ENCODE results near the gene IARS2. TPM values are rescaled to one million over a fixed set of nuclear protein-coding genes. Genes with fewer than 3 reads are reported as not detected.

Gene IARS2
- 10 to 100 TPM; 47.5 to 53.8 TPM for total RNA-seq

DNA sequence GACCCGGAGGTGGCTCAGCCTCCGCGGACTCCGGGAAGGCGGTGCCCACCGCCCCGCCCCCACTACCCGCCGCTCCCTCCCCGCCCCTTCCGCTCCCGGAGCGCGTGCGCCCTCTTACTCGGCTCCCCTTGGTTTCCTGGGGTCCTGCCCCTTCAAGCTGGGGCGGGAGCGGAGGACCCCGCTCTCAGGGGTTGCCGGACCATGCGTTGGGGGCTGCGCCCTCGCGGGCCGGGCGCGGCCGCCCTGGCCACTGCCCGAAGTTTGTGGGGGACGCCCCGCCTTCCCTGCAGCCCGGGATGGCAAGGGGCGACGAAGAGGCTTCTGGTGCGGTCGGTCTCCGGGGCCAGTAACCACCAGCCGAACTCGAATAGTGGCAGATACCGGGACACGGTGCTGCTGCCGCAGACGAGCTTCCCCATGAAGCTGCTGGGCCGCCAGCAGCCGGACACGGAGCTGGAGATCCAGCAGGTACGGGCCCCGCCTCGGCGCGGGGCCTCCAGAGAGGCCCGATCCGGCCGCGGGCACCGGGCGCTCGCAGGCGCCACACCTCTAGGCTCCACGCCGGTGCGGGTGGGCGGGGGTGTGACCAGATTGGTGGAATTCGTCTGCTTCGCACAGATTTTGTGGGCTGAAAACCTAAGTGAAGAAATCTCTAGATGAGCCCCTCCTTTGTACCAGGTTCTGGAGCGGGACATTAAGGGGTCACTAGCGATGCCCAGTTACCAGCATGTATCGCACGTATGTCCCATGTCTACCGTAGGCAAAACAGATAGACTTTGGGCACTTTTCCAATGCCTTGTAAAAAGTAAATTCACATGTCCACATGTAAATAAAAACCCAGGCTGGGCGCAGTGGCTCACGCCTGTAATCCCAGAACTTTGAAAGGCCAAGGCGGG, at the start of gene IARS2:
Gene IARS2 (plus strand): TSS at position 117 of the 896 bp plus-strand sequence. CDS start 85 bp downstream, at position 202.
- peak; percentile 93 for DNase-seq (ENCODE audit: low spot score)
- Mint-ChIP-seq H3K27ac (peak within 1 kb of the TSS in 1 of 2 donors; percentile 25), H3K4me3 (peak within 1 kb of the TSS; percentile 58), H3K4me1 (ENCODE audit: low read depth in 2 of 2) (peaks cover 14 to 16% of the 10 kb centered on the region in 2 donors), H3K9me3 (no peaks in the 10 kb centered on the region), H3K36me3 (peaks cover 11% of the 10 kb centered on the region), H3K27me3 (no peaks in the 10 kb centered on the region)
- peak; percentile 92 to 93 for ATAC-seq

DNA sequence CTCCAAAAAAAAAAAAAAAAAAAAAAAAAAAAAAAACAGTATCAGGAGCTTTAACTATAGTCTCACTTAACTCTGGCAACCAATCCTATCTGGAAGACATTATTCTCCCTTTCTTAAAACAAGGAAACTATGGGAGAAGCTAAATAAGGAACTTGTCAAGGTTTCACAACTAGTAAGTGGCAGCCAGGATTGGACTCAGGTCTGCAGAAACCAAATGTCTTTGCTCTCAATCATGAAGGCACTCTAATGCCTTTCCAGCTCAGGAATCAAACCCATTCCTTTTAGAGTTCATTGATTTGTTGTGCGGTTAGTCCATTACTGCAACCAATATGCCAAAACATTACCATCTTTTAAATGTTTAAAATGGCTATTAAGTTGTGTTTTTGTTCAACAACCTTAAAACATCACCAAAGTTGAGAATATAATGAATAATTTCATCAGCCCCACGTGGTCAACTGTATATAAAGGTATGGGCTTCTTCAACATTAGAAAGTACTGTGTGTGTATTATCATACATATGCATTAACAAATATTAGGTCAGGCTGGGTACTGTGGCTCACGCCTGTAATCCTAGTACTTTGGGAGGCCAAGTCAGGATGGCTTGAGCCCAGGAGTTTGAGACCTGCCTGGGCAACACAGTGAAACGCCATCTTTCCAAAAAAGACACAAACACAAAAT, 49.1 kb upstream of the IARS2 start:
- Mint-ChIP-seq H3K4me1 (ENCODE audit: low read depth in 2 of 2) (peaks cover 17 to 26% of the 10 kb centered on the region in 2 donors), H3K9me3 (no peaks in the 10 kb centered on the region), H3K36me3 (peaks cover 5% of the 10 kb centered on the region), H3K4me3 (peak overlapping the region; percentile 97), H3K27ac (peak overlapping the region; percentile 86 to 94), H3K27me3 (no peaks in the 10 kb centered on the region)
- ATAC-seq (no peak), DNase-seq (ENCODE audit: low spot score) (no peak)

DNA sequence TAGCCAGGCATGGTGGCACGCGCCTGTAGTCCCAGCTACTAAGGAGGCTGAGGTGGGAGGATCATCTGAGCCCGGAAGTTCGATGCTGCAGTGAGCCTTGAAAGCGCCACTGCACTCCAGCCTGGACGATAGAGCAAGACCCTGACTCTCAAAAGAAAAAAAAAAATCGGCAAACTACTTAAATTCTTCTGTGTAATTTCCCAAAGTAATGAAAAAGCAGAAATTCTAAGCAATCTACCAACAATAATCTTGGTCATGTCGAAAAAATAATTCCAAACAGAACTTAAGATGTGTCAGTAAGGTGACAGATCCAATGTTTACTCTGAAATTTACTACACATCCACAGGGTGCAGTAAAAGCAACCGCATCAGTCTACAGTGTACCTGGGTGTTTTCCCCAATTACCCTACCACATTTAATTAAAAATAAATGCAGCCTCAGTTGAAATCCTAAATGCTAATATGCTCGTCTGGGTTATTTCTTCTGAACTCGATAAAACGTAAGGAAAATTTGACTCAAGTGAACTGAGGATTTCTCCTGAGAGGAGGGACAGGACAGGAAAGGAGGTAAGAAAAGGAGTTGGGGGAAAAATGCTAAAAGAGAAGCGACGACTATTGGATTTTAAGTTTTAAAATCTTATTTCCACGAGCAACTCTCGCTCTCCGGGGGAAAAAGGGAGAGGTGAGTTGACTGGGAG, 48.4 kb upstream of the IARS2 start:
- ATAC-seq, result no peak
- Mint-ChIP-seq H3K4me3 (peak overlapping the region; percentile 97), H3K36me3 (peaks cover 5% of the 10 kb centered on the region), H3K27me3 (no peaks in the 10 kb centered on the region), H3K27ac (peak overlapping the region; percentile 86 to 94), H3K4me1 (ENCODE audit: low read depth in 2 of 2) (peaks cover 17 to 26% of the 10 kb centered on the region in 2 donors), H3K9me3 (no peaks in the 10 kb centered on the region)
- no peak for DNase-seq (ENCODE audit: low spot score)

DNA sequence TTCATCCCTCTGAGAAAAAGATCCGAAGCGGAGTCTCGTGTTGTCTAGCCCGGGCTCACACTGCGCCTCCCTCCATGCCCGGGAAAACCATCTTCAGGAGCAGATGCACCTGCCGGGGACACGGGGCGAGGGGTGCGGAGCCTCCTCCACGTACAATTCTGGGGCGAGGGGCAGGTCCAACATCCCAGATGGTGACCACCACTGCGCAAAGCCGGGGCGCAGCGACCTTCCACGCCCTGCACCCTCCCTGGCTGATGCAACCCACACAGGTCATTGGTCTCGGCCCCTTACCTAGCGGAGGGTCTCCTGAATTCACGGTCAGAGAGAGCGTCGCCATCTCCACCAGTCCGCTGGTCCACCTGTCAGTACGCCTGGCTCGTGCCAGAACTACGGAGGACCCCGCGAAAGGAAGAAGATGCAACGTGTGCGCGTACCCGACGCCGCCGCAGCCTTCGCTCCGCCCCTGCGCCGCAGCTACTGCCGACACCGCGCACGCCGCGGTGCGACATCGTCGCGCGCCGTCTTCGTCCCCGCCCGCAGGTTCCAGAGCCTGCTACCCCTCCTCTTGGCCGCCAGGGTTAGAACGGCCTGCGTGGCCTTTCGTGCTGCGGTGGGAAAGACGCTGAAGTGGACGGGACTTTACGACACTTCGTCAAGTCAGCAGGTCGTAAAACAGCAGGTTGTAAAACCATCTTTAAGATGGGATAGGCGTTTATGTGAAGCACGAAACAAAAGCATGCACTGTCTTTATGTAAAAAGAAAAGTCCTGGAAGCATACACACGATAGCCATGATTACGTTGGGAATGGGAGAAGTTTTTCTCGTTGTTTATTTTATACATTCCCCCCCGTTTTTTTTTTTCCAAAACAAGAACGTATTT, 47.6 kb upstream of the IARS2 start, which contains the start of gene EPRS1:
Gene EPRS1 (minus strand): TSS at position 454 of the 879 bp plus-strand sequence. CDS start 117 bp downstream, at position 337.
- Mint-ChIP-seq H3K36me3 (peaks cover 5% of the 10 kb centered on the region), H3K27ac (peak within 1 kb of the TSS; percentile 86 to 94), H3K4me1 (ENCODE audit: low read depth in 2 of 2) (peaks cover 17 to 26% of the 10 kb centered on the region in 2 donors), H3K4me3 (peak within 1 kb of the TSS; percentile 97), H3K27me3 (no peaks in the 10 kb centered on the region), H3K9me3 (no peaks in the 10 kb centered on the region)
- peak; percentile 97 for DNase-seq (ENCODE audit: low spot score)
- peak; percentile 100 for ATAC-seq

DNA sequence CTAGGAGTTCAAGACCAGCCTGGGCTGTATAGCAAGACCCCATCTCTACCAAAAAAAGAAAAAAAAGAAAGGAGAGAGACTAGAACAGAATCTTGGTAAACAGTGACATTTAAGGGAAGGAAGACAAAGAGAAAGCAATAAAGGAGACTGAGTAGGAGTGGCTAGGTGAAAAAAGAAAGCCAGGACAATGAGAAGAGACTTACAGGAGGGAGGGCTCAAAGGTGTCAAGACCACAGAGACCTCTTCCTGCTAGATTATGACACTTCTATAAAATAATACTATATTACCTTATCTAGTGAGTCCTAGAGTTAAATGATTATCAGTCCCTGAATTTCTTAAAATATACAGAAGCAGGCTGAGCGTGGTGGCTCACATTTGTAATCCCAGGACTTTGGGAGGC, 37.6 kb upstream of the IARS2 start:
- peak overlapping the region; percentile 63 to 74 for H3K27ac Mint-ChIP-seq
- no peaks in the 10 kb centered on the region for H3K9me3 Mint-ChIP-seq
- H3K27me3 Mint-ChIP-seq, result no peaks in the 10 kb centered on the region
- peaks cover 1% of the 10 kb centered on the region for H3K36me3 Mint-ChIP-seq
- ATAC-seq (peak; percentile 80 to 86), DNase-seq (ENCODE audit: low spot score) (no peak)
- peak overlapping the region; percentile 65 for H3K4me3 Mint-ChIP-seq
- peaks cover 9 to 12% of the 10 kb centered on the region in 2 donors for H3K4me1 Mint-ChIP-seq (ENCODE audit: low read depth in 2 of 2)

DNA sequence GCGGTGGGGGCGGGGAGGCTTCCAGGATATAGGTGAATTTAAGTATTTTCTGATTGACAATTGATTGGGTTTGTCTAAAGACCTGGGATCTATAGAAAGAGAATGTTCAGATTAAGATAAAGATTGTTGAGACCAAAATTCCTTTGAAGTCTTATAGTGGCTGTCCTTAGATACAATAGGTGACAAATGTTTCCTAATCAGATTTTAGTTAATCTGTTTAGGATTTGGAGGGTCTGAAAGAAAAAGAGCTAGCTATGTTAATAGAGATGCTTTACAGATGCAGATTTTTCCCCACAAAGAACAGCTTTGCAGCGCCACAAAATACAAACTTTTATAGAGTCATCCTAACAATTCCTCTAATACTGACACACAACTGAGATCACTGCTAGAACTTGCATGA, 33.1 kb upstream of the IARS2 start:
- H3K27me3 Mint-ChIP-seq, result no peaks in the 10 kb centered on the region
- H3K36me3 Mint-ChIP-seq, result peaks cover 9% of the 10 kb centered on the region
- peaks cover 7 to 8% of the 10 kb centered on the region in 2 donors for H3K4me1 Mint-ChIP-seq (ENCODE audit: low read depth in 2 of 2)
- no peak overlapping the region for H3K4me3 Mint-ChIP-seq
- DNase-seq (ENCODE audit: low spot score) (no peak), ATAC-seq (no peak)
- no peaks in the 10 kb centered on the region for H3K9me3 Mint-ChIP-seq
- H3K27ac Mint-ChIP-seq, result no peak overlapping the region

DNA sequence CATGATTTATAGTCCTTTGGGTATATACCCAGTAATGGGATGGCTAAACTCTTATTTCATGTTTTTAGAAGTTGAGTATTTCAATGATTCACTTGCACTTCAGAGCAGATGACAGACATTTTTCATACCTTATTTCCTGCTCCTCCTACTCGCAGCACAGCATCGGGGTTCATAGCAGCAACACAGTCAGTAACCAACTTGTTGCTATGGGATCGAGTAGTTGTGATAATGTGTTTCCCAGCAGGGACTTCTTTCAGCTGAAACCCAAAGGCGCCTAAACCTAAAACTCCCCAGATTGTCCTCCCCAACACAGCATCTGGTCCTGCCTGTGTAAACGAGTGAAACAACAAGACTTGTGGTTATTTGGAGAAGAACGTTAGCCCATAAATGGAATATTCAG, 31.3 kb upstream of the IARS2 start:
- Mint-ChIP-seq H3K27ac (no peak overlapping the region), H3K27me3 (no peaks in the 10 kb centered on the region), H3K4me3 (no peak overlapping the region), H3K4me1 (ENCODE audit: low read depth in 2 of 2) (no peaks in the 10 kb centered on the region), H3K36me3 (peaks cover 9% of the 10 kb centered on the region), H3K9me3 (no peaks in the 10 kb centered on the region)
- DNase-seq (ENCODE audit: low spot score) (no peak), ATAC-seq (no peak)

DNA sequence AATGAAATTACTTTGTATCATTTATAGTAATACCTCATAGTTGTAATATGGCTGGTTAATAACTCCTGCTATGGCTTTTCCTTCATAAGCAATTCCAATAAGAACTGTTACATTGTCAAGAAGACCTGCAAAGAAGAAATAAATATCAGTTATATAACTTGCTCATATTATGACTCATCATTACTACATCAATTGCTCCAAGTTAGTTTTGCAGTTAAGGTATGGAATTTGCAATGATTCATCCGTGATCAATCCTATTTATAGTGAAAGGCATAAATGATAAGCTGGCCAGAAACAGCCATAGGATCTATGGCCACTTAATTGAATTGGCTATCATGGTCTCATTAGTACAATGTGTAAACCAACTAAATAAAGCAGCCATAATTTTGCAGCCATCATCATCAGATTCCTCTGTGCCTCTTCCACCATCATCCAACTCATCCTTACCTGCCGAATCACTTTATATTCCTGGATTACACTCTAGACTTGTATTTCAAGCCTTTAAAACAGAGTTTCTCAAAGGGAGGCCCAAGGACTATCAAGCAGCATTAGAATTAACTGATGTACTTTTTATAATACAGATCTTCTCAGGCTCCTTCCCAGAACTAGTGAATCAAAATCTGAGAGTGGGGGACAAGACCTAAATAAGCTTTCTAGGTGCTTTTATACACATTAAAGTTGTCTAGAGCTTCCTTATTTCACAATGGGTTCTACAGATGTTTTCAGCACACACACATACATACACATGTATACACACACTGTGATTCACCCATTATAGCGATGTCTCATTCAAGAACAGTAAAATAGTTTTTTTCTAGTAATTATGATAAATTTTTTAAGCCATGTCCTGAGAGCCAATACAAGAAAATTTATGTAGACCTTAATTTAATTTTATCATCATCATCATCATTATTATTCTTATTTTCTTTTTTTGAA, 26.4 kb upstream of the IARS2 start:
- Mint-ChIP-seq H3K27me3 (no peaks in the 10 kb centered on the region), H3K9me3 (no peaks in the 10 kb centered on the region), H3K36me3 (peaks cover 4% of the 10 kb centered on the region), H3K27ac (no peak overlapping the region), H3K4me3 (no peak overlapping the region), H3K4me1 (ENCODE audit: low read depth in 2 of 2) (no peaks in the 10 kb centered on the region)
- no peak for ATAC-seq
- no peak for DNase-seq (ENCODE audit: low spot score)

DNA sequence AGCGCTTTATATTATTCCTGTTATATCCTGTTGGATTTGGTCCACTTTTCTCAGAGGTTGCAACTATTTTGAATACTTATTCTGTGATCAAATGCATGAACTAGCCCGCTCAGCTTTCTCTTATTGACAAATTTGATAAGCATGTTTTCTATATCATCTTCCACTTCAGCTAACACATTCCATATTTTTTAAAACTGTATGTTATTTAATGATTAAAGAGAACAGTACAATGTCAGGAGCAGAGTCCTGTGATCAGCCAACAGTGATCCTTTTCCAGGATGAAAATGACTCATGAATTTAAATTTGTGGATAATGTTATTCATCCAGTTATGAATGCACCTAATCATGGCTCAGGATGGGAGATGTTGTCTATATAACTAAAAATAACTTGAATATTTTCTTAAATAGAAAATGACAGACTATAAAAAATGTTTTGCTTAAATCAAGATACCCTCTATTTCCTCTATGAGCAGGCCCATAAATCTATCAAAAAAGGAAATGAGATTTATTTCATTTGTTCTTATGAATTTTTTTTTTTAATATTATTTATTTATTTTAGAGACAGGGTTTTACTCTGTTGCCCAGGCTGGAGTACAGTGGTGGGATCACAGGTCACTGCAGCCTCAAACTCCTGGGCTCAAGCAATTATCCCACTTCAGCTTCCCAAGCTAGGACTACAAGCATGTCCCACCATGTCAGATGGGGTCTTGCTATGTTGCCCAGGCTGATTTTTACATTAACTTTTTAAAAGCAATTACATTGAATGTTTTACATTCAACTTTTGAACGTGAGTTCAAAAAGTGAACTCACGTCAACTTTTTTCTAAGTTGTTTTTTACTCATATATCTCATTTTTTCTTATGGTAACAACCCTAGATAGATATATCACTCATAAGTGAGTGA, 16.8 kb upstream of the IARS2 start:
- no peak for ATAC-seq
- no peak for DNase-seq (ENCODE audit: low spot score)
- no peaks in the 10 kb centered on the region for H3K36me3 Mint-ChIP-seq
- H3K4me1 Mint-ChIP-seq (ENCODE audit: low read depth in 2 of 2), result peaks cover 0 to 3% of the 10 kb centered on the region in 2 donors
- no peaks in the 10 kb centered on the region for H3K27me3 Mint-ChIP-seq
- no peaks in the 10 kb centered on the region for H3K9me3 Mint-ChIP-seq
- H3K27ac Mint-ChIP-seq, result no peak overlapping the region
- no peak overlapping the region for H3K4me3 Mint-ChIP-seq

DNA sequence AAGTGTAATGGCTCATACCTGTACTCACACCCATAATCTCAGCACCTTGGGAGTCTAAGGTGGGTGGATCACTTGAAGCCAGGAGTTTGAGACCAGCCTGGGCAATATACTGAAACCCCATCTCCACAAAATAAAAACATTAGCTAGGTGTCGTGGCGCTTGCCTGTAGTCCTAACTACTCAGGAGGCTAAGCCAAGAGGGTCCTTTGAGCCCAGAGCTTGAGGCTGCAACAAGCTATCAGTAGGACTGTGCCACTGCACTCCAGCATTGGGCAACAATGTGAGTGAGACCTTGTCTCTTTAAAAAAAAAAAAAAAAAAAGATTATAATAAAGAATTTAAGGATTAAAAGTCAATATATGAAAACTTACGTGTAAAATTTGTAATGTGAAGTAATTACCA, 16.0 kb upstream of the IARS2 start:
- Mint-ChIP-seq H3K4me1 (ENCODE audit: low read depth in 2 of 2) (peaks cover 0 to 3% of the 10 kb centered on the region in 2 donors), H3K27me3 (no peaks in the 10 kb centered on the region), H3K27ac (no peak overlapping the region), H3K4me3 (no peak overlapping the region), H3K9me3 (no peaks in the 10 kb centered on the region), H3K36me3 (no peaks in the 10 kb centered on the region)
- DNase-seq (ENCODE audit: low spot score), result no peak
- ATAC-seq, result no peak

DNA sequence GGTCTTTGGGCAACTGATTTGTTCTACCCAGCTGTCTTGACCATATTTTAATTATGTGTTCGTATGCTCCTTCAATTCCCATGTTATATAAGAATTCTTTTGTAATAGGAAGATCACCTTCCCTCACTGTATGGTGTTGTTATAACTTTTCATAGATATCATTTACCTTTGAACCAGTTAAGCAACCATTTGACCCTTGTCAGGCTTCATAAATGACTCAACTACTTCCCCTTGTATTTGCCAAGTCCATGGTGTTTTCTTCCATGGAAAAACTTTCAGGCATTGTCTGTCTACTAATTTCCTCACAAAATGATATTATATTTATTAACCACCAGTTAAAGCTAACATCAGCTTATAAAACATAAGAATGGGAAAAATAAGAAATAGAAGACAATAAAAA, 9.5 kb upstream of the IARS2 start:
- Mint-ChIP-seq H3K27me3 (no peaks in the 10 kb centered on the region), H3K4me3 (no peak overlapping the region), H3K27ac (no peak overlapping the region), H3K36me3 (no peaks in the 10 kb centered on the region), H3K4me1 (ENCODE audit: low read depth in 2 of 2) (peaks cover 6 to 8% of the 10 kb centered on the region in 2 donors), H3K9me3 (no peaks in the 10 kb centered on the region)
- DNase-seq (ENCODE audit: low spot score), result no peak
- ATAC-seq, result no peak

Measured in natural killer cell treated with Interleukin-12 subunit alpha and Interleukin-12 subunit beta and Interleukin-15 and Interleukin-18, amount 100 ng/mL, for 72 hours (primary cell).